HL-60 (cell line): ENCODE data around the gene LRRC8A.
"Not testable (repeated sequence)": the region's sequence is repeated elsewhere in the genome, so short reads cannot be mapped to it uniquely, and the experiment has no call there.

ENCODE experiments used
- DNase-seq, 2 experiments: peaks; one replicate each; pipeline ENCODE4 v3.0.0-alpha.2; 2010 to 2020; ENCODE audit warnings: low read depth in 1 of 2, low spot score in 1 of 2
- H3K27ac ChIP-seq: fragments of 250-450 bp; sonication (Bioruptor Pico); replicated peaks from 2 replicates; pipeline ENCODE4 v1.5.1; 2020; ENCODE audit warnings: mild to moderate bottlenecking, moderate library complexity
- H3K27me3 ChIP-seq: fragments of 250-450 bp; sonication (Bioruptor Pico); 2 replicates; pipeline ENCODE4 v1.5.1; 2021; ENCODE audit warnings: mild to moderate bottlenecking, moderate library complexity; ENCODE audit not compliant: insufficient read depth, poor library complexity, severe bottlenecking
- H3K4me3 ChIP-seq: replicated peaks from 2 replicates; pipeline ENCODE4 v1.5.1; 2011; ENCODE audit warnings: mild to moderate bottlenecking, control low read depth, low read length; ENCODE audit not compliant: insufficient read depth
- GABPA ChIP-seq: IDR thresholded peaks from 2 replicates; pipeline ENCODE4 v1.6.1; 2012; ENCODE audit warnings: low read depth
- POLR2AphosphoS5 ChIP-seq: IDR thresholded peaks from 2 replicates; pipeline ENCODE4 v1.6.1; 2012; ENCODE audit warnings: low read depth
- REST ChIP-seq: IDR thresholded peaks from 2 replicates; pipeline ENCODE4 v1.6.1; 2012; ENCODE audit warnings: low read depth; ENCODE audit not compliant: insufficient replicate concordance
- SPI1 ChIP-seq: IDR thresholded peaks from 2 replicates; pipeline ENCODE4 v1.6.1; 2012; ENCODE audit warnings: low read depth, mild to moderate bottlenecking, borderline replicate concordance
- TF ChIP-seq, protein P1 (sequence below): IDR thresholded peaks from one replicate; pipeline ENCODE4 v1.5.1; 2011; ENCODE audit warnings: low read length, control low read depth, inconsistent platforms; ENCODE audit not compliant: insufficient read depth

Gene LRRC8A

DNA sequence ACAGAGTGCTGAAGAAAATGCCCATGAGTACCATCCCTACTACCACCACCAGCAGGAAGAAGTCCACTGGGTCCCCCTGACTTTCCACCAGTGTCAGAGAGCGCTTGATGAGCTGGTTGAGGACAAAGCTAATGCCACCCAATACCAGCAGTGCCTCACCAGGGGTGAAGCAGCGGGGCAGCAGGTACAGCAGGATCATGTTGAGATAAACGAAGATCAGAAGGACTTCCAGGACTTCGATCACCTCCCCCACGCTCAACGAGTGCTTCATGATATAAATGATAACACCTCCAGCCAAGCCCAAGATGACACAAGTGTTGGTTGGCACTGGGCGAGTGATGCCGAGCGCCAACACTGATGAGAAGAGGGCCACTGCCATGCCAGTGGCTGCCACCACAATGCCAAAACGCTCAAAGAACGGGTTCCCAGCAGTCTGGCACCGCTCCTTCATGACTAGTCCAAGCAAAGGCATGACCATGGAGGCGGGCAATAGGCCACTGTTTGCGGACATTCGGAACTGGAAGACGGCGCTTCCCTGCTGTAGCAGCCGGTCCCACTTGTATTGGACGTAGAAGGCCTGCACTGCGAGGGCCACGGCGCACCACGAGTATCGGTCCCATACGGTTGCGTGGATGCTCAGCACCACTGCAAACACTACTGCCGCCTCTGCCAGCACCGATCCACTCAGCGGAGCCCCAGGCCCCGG is 64.8 kb downstream of the LRRC8A start:
- Histone ChIP-seq H3K27ac (peak overlapping the region; percentile 81), H3K4me3 (peak overlapping the region; percentile 94), H3K27me3 (no peaks in the 10 kb centered on the region)
- TF ChIP-seq REST (no peak), GABPA (no peak), POLR2AphosphoS5 (no peak), SPI1 (no peak)
- TF ChIP-seq, protein P1, sequence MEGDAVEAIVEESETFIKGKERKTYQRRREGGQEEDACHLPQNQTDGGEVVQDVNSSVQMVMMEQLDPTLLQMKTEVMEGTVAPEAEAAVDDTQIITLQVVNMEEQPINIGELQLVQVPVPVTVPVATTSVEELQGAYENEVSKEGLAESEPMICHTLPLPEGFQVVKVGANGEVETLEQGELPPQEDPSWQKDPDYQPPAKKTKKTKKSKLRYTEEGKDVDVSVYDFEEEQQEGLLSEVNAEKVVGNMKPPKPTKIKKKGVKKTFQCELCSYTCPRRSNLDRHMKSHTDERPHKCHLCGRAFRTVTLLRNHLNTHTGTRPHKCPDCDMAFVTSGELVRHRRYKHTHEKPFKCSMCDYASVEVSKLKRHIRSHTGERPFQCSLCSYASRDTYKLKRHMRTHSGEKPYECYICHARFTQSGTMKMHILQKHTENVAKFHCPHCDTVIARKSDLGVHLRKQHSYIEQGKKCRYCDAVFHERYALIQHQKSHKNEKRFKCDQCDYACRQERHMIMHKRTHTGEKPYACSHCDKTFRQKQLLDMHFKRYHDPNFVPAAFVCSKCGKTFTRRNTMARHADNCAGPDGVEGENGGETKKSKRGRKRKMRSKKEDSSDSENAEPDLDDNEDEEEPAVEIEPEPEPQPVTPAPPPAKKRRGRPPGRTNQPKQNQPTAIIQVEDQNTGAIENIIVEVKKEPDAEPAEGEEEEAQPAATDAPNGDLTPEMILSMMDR: no peak
- DNase-seq: peak in 1 of 2 experiments; percentile 19

GRCh38 chr9:128947277-128947526 is 65.3 kb downstream of the LRRC8A start:
- no peak for TF ChIP-seq SPI1
- TF ChIP-seq, protein P1: no peak
- TF ChIP-seq REST: no peak
- no peak for TF ChIP-seq GABPA
- TF ChIP-seq POLR2AphosphoS5: no peak
- Histone ChIP-seq H3K27me3 (no peaks in the 10 kb centered on the region), H3K4me3 (peak overlapping the region; percentile 94), H3K27ac (peak overlapping the region; percentile 81)
- no peak for DNase-seq

GRCh38 chr9:128947527-128948301 is 65.8 kb downstream of the LRRC8A start, which contains the start of the genes DOLK and NUP188:
Gene DOLK (minus strand): TSS chr9:128947603. CDS start chr9:128947303, 300 bp downstream.
Gene NUP188 (plus strand): TSS chr9:128947699. CDS start chr9:128947720, 21 bp downstream.
- DNase-seq: peak; percentile 92 to 96
- peak within 1 kb of the TSS; percentile 81 for H3K27ac ChIP-seq
- no peaks in the 10 kb centered on the region for H3K27me3 ChIP-seq
- peak within 1 kb of the TSS; percentile 94 for H3K4me3 ChIP-seq
- TF ChIP-seq, protein P1: no peak
- TF ChIP-seq REST (peak; percentile 68), POLR2AphosphoS5 (peak; percentile 87)

GRCh38 chr9:128961403-128961802 is 79.5 kb downstream of the LRRC8A start:
- H3K4me3 ChIP-seq, H3K27me3 ChIP-seq, H3K27ac ChIP-seq, DNase-seq: not testable (repeated sequence)
